Vagina (tissue), 2 donors: ENCODE measurements around the gene DPP3.

Experiments
- CTCF ChIP-seq, 3 experiments: fragments of 450-650 bp in 2 of 3; fragments of 200-600 bp in 1 of 3; sonication (generic) in 1 of 3; IDR thresholded peaks; one replicate each; pipeline ENCODE4 v1.5.1; 2017 to 2019; ENCODE audit warnings: antibody characterized with exemption in 3 of 3, mild to moderate bottlenecking in 2 of 3, moderate library complexity in 2 of 3
- POLR2A ChIP-seq, 2 donors: fragments of 450-650 bp; IDR thresholded peaks; one replicate each; pipeline ENCODE4 v1.6.1; 2017; ENCODE audit warnings: antibody characterized with exemption in 2 of 2, mild to moderate bottlenecking in 2 of 2, moderate library complexity in 2 of 2

GRCh38 chr11:66494458-66494857 lies 14.2 kb downstream of the DPP3 start:
- TF ChIP-seq CTCF (IDR thresholded peaks at IDR 0.05): no peak
- TF ChIP-seq POLR2A (IDR thresholded peaks at IDR 0.05): no peak
